ENCODE data around the gene ZNF225. TPM values are rescaled to one million over a fixed set of nuclear protein-coding genes. Genes with fewer than 3 reads are reported as not detected.

ZNF225 gene
- total RNA-seq, 4 donors from 2014 or later, result 3.3 to 14.0 (median 5.1) TPM

GRCh38 chr19:44076325-44076724 is 36.9 kb upstream of the ZNF225 start:
- no peaks in the 10 kb centered on the region for H3K27me3 ChIP-seq
- peaks cover 0 to 20% (median 0%) of the 10 kb centered on the region in 3 donors for H3K36me3 ChIP-seq
- no peak overlapping the region for H3K4me3 ChIP-seq
- no peak for DNase-seq
- no peak for TF ChIP-seq POLR2A (IDR thresholded peaks at IDR 0.05)
- peaks cover 0 to 5% (median 0%) of the 10 kb centered on the region in 4 donors for H3K4me1 ChIP-seq
- H3K9me3 ChIP-seq, result no peaks in the 10 kb centered on the region
- no peak overlapping the region for H3K27ac ChIP-seq

GRCh38 chr19:44092108-44092507 is 21.1 kb upstream of the ZNF225 start:
- Histone ChIP-seq H3K4me1 (peaks cover 0 to 13% (median 0%) of the 10 kb centered on the region in 4 donors), H3K4me3 (no peak overlapping the region), H3K9me3 (no peaks in the 10 kb centered on the region), H3K27ac (no peak overlapping the region), H3K27me3 (no peaks in the 10 kb centered on the region), H3K36me3 (peaks cover 0 to 8% (median 0%) of the 10 kb centered on the region in 3 donors)
- no peak for DNase-seq
- TF ChIP-seq POLR2A (IDR thresholded peaks at IDR 0.05) (no peak), CTCF (IDR thresholded peaks at IDR 0.05) (no peak)

GRCh38 chr19:44093931-44094765 is 19.1 kb upstream of the ZNF225 start, which contains the start of gene ZNF224:
TSS of gene ZNF224 (plus strand) at chr19:44094361. CDS start at chr19:44097874, 3,513 bp downstream.
- no peaks in the 10 kb centered on the region for H3K27me3 ChIP-seq
- DNase-seq, result peak; percentile 88 to 96 (median 90)
- H3K4me1 ChIP-seq, result peaks cover 0 to 13% (median 0%) of the 10 kb centered on the region in 4 donors
- no peaks in the 10 kb centered on the region for H3K9me3 ChIP-seq
- peak within 1 kb of the TSS; percentile 61 to 82 (median 75) for H3K4me3 ChIP-seq
- peaks cover 0 to 28% (median 0%) of the 10 kb centered on the region in 3 donors for H3K36me3 ChIP-seq
- peak within 1 kb of the TSS; percentile 64 to 76 (median 69) for H3K27ac ChIP-seq
- TF ChIP-seq CTCF (IDR thresholded peaks at IDR 0.05) (no peak), POLR2A (IDR thresholded peaks at IDR 0.05) (peak in 1 of 2 donors; percentile 32)

GRCh38 chr19:44107751-44108150 is 5.4 kb upstream of the ZNF225 start:
- H3K27me3 ChIP-seq, result no peaks in the 10 kb centered on the region
- peaks cover 0 to 9% (median 0%) of the 10 kb centered on the region in 4 donors for H3K4me1 ChIP-seq
- H3K9me3 ChIP-seq, result peaks cover 0 to 49% (median 12%) of the 10 kb centered on the region in 4 donors
- no peak overlapping the region for H3K4me3 ChIP-seq
- H3K36me3 ChIP-seq, result peaks cover 0 to 53% (median 0%) of the 10 kb centered on the region in 3 donors
- DNase-seq, result no peak
- no peak overlapping the region for H3K27ac ChIP-seq
- no peak for TF ChIP-seq POLR2A (IDR thresholded peaks at IDR 0.05)
- TF ChIP-seq CTCF (IDR thresholded peaks at IDR 0.05), result no peak

DNA sequence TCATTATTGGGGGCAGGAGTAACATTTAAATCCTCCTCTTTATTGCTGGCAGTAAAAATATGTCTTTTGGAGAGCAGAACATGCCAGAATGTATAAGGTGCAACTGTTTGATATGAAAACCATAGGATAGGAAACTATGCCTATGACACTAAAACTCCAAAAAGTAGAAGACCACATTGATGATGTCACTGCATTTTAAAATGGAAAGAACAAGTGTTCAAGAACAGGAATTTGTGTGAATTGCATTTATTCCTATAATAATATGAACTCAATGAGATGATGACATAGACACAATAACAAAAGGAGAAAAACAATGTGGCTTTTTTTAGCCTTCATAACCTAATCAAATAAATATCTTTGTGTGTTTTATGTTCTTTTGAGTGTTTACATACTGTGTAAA is 3.7 kb upstream of the ZNF225 start:
- H3K9me3 ChIP-seq, result peaks cover 0 to 40% (median 12%) of the 10 kb centered on the region in 4 donors
- TF ChIP-seq POLR2A (IDR thresholded peaks at IDR 0.05) (no peak), CTCF (IDR thresholded peaks at IDR 0.05) (no peak)
- no peak for DNase-seq

GRCh38 chr19:44111910-44112463 is 1.2 kb upstream of the ZNF225 start:
- TF ChIP-seq POLR2A (IDR thresholded peaks at IDR 0.05), result no peak
- no peak for TF ChIP-seq CTCF (IDR thresholded peaks at IDR 0.05)

More for the DNA sequence above, 3.7 kb upstream of the ZNF225 start:
- H3K27ac ChIP-seq, result no peak overlapping the region
- peaks cover 0 to 16% (median 0%) of the 10 kb centered on the region in 4 donors for H3K4me1 ChIP-seq
- H3K27me3 ChIP-seq, result no peaks in the 10 kb centered on the region
- peaks cover 0 to 36% (median 0%) of the 10 kb centered on the region in 3 donors for H3K36me3 ChIP-seq
- H3K4me3 ChIP-seq, result no peak overlapping the region

More at GRCh38 chr19:44111910-44112463, 1.2 kb upstream of the ZNF225 start:
- DNase-seq, result no peak
- H3K4me3 ChIP-seq, result peak overlapping the region in 1 of 4 donors; percentile 62
- peaks cover 0 to 26% (median 9%) of the 10 kb centered on the region in 4 donors for H3K9me3 ChIP-seq
- H3K27me3 ChIP-seq, result no peaks in the 10 kb centered on the region
- H3K27ac ChIP-seq, result no peak overlapping the region
- peaks cover 0 to 18% (median 0%) of the 10 kb centered on the region in 3 donors for H3K36me3 ChIP-seq
- H3K4me1 ChIP-seq, result peaks cover 0 to 19% (median 0%) of the 10 kb centered on the region in 4 donors

All from Peyer's patch (tissue), 4 donors.